OCI-LY1 (cell line): Measurements from ENCODE around the gene CKAP5.

Experiments used
- EZH2 ChIP-seq: fragments of 200-600 bp; sonication (generic), shearing (Covaris generic); IDR thresholded peaks from 2 replicates; pipeline ENCODE4 v1.8.0; 2017; ENCODE audit warnings: borderline replicate concordance, mixed run types, mild to moderate bottlenecking, antibody characterized with exemption, low read length, moderate library complexity, mixed read lengths
- TF ChIP-seq, protein P1 (sequence below): fragments of 200-600 bp; sonication (generic), shearing (Covaris generic); IDR thresholded peaks from 2 replicates; pipeline ENCODE4 v1.5.1; 2017; ENCODE audit warnings: mild to moderate bottlenecking, antibody characterized with exemption, low read length, moderate library complexity, mixed read lengths

DNA sequence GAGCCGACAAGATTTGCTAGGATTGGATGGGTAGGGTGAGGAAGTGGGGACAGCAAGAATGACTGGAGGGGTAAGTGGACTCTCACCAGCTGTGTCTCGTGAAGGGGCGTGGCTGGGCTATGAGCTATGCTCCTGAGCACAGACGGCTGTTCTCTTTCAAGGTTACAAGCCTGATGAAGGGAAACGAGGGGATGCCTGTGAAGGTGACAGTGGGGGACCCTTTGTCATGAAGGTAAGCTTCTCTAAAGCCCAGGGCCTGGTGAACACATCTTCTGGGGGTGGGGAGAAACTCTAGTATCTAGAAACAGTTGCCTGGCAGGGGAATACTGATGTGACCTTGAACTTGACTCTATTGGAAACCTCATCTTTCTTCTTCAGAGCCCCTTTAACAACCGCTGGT is 107.2 kb downstream of the CKAP5 start:
- TF ChIP-seq EZH2, result no peak
- TF ChIP-seq, protein P1, sequence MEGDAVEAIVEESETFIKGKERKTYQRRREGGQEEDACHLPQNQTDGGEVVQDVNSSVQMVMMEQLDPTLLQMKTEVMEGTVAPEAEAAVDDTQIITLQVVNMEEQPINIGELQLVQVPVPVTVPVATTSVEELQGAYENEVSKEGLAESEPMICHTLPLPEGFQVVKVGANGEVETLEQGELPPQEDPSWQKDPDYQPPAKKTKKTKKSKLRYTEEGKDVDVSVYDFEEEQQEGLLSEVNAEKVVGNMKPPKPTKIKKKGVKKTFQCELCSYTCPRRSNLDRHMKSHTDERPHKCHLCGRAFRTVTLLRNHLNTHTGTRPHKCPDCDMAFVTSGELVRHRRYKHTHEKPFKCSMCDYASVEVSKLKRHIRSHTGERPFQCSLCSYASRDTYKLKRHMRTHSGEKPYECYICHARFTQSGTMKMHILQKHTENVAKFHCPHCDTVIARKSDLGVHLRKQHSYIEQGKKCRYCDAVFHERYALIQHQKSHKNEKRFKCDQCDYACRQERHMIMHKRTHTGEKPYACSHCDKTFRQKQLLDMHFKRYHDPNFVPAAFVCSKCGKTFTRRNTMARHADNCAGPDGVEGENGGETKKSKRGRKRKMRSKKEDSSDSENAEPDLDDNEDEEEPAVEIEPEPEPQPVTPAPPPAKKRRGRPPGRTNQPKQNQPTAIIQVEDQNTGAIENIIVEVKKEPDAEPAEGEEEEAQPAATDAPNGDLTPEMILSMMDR, result no peak
